Hematopoietic multipotent progenitor cell treated with erythropoietin and hydrocortisone succinate and interleukin-3 and kit ligand, for 4 days (in vitro differentiated cells): ENCODE measurements around the gene FAM120B.
"Not testable (repeated sequence)": the region's sequence is repeated elsewhere in the genome, so short reads cannot be mapped to it uniquely, and the experiment has no call there.

ENCODE experiments used
- DNase-seq: peaks from one replicate; pipeline ENCODE4 v3.0.0-alpha.2; 2015

FAM120B gene

DNA sequence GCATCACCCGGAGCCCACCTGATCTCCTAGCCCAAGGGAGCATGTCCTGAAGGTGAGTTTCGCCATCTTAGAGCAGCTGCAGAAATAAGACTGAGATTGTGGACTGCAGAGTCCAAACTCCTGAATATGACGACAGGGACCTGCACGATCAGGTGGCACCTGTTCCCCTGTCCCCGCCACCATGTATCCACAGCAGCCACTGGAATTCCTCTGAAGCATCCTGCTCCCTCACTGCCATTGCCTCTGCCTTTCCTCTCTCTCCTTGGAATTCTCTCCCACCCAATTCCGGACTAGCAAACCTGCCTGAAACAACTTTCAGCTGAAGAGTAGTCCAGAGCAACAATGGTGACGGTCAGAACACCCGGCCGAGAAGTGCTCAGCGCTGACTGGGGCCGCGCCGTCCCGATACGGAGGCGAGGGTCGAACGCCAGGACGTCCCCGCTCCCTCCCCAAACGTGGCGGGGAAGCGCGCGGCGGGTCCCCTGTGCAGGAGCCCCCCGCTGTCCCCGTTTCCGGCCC is 694 bp upstream of the FAM120B start:
- no peak for DNase-seq

DNA sequence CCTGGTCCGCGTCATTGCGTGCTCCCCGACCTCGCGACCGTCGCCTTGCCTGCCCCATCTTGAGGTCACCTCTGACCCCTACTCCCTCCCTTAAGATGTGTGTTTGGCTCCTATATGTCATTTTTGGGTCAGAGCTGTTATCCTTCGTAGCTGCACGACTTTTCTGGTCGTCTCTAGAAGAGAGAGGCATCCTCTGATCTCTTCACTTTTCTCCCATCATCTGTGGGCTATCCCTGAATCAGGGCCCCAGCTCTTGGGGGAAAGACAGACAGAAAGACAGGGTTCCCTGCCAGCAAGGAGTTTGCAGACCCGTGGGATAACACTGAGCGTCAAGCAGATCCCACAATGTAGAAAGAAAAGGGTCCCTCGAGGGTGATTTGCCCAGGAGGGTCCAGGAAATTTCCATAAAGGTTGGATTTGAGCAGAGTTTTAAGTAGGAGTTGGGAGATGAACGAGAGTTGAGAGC is 555 bp downstream of the FAM120B start:
- no peak for DNase-seq

DNA sequence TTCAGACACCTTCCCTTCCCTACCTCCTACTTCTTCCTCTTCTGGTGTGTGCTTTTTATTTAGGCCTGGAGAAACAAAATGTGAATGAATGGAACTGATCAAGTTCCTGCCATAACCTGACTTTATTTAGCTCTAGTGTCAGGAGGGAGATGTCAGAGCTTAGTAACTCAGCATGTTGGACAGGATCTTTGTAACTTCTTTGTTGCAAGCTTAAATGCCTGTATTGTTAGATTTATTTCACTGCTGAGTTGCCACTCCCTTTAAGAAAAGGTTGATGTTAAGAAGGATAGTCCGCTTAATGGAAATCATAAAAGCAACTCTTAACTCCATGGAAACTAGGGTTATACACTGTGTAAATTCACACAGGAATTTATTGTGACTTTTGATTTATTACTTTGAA is 2.2 kb downstream of the FAM120B start:
- DNase-seq = no peak

DNA sequence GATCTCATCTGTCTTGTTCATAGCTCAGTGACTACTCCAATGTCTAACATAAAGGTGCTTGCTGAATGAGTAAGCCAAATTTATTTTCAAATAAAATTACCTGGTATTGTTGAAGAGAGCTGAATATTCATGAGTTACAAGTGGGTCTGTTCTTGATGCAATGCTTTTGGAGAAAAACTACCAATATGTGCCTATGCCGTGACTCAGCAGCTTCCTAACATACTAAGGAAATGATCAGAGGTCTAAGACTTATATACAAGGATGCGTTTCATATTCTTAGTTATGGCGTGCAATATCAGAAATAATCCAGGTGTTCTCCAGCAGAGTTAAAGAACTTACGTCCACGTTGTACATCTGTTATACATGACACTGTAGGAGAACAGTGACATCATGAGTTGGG is 5.1 kb downstream of the FAM120B start:
- no peak for DNase-seq

DNA sequence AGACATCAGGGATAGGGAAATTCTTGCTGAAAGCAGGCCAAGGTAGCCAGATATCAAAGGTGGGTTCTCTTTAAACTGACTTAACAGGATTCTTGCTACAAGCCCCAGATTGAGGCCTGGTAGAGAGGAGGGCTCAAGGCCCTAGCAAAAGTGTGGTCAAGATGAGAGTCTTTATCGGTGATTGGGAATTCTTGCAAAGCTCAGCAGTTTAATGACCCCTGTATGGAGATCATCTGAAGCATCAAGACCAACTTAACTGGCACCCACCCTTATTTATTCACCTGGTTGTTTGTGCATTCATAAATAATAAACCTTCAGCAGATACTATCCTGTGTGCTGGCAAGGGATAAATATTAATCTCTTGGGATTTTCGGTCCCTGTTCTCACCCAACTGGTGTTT is 6.3 kb downstream of the FAM120B start:
- DNase-seq = no peak

DNA sequence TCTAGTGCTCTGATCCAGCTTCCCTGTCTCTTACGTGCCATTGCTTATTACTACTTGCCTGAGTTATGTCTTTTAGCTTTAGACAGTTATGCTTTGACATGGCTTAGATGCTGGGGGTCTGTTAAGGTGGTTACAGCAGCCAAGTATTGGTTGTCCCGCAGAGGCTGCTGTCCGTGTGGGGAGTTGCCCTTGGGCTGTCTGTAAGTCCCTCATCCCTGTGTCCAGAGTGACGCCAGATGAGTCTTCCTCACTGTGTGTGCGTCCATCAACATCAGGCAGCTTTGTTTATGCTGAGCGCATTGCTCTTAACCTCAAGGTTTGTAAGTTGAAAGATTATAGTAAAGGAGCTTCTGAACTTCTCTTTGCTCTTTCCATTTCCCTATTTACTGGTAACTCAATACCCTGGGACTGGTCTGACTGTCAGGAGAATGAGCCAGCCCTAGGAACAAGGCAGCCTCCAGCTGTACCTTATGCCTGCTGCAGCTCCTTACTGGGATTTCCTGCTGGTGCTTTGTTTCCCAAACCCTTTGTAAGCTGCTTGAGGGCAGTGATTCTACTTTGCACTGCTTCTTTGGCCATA is 7.2 kb downstream of the FAM120B start:
- DNase-seq = no peak

DNA sequence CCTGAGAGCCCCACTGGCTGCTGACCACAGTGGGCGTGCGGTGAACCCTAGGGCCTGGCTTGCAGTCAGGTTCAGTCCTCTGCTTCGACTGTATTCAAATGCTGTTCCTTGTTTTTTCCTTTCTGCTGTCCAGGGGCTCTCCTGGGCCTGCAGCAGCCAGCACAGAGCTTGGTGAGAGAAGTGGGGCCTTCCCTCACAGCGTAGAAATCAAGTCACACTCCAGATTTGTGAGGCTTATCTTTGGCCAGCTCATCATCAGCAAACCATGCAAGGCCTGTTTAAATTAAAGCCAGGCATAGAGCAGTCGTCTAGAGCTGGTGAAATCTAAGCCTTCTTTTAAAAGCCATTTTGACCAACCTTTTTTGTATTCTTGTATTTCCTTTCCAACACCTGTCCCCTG is 8.4 kb downstream of the FAM120B start:
- no peak for DNase-seq

DNA sequence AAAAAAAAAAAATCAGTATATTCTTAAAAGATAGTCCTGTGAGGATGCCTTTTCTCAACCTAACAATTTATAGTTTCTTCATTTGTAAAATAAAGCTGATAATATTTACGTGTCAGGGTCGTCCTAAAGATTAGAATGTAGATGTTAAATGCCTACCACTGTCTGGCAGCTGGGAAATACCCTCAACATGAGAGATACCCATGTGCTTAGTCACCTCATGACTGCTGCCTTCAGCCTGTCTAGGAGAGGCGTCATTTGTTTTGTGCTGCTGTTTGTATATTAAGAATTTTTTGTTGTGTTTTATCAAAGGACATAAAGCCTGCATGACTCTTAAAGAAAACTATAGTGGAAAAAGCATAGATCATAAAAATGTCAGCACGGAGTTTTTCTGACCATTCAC is 9.5 kb downstream of the FAM120B start:
- DNase-seq = no peak

DNA sequence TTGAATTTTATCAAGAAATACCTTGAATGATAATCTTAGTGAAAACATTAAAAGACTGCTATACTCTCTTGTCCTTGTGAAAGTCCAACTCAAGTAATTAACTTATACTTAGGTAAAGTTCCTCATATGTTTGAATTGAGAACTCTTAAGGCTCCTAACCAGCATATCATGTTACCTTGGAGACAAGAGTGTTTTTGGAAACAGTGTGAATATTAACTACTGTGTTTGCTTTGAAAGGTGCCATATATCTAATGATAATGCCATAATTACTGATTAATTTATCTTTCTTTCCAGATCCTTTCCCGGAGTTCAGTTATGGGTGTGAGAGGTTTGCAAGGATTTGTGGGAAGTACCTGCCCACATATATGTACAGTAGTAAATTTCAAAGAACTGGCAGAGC is 10.5 kb downstream of the FAM120B start:
- no peak for DNase-seq

DNA sequence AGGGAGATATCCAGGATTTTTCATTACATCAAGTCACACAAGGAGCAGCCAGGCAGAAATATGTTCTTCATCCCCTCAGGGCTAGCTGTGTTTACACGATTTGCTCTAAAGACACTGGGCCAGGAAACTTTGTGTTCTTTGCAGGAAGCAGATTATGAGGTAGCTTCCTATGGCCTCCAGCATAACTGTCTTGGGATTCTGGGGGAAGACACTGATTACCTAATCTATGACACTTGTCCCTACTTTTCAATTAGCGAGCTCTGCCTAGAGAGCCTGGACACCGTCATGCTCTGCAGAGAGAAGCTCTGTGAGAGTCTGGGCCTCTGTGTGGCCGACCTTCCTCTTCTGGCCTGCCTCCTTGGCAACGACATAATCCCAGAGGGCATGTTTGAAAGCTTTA is 11.2 kb downstream of the FAM120B start:
- DNase-seq = peak; percentile 32

DNA sequence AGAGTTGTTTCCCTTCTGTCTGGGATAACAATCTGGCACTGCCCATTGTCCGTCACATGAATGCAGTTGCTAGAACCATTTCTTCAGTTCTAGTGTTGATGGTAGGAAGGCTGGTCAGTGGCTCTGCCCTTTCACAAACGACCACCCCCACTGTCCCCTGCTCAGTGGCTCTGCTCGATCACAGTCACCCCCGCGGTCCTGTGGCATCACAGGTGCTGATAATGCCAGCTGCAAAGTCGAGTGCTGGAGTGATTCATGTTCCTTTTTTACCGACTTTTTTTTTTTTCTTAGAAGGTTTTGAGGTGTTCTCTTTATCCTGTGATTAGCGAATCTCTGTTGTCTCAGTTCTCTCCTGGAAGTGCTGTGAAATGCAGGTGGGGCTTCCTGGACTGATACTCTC is 22.8 kb downstream of the FAM120B start:
- no peak for DNase-seq

DNA sequence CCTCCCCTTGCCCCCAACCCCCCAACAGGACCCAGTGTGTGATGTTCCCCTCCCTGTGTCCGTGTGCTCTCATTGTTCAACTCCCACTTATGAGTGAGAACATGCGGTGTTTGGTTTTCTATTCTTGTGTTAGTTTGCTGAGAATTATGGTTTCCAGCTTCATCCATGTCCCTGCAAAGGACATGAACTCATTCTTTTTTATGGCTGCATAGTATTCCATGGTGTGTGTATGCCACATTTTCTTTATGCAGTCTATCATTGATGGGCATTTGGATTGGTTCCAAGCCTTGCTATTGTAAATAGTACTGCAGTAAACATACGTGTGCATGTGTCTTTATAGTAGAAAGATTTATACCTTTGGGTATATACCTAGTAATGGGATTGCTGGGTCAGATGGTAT is 28.6 kb downstream of the FAM120B start:
- not testable (repeated sequence) for DNase-seq

DNA sequence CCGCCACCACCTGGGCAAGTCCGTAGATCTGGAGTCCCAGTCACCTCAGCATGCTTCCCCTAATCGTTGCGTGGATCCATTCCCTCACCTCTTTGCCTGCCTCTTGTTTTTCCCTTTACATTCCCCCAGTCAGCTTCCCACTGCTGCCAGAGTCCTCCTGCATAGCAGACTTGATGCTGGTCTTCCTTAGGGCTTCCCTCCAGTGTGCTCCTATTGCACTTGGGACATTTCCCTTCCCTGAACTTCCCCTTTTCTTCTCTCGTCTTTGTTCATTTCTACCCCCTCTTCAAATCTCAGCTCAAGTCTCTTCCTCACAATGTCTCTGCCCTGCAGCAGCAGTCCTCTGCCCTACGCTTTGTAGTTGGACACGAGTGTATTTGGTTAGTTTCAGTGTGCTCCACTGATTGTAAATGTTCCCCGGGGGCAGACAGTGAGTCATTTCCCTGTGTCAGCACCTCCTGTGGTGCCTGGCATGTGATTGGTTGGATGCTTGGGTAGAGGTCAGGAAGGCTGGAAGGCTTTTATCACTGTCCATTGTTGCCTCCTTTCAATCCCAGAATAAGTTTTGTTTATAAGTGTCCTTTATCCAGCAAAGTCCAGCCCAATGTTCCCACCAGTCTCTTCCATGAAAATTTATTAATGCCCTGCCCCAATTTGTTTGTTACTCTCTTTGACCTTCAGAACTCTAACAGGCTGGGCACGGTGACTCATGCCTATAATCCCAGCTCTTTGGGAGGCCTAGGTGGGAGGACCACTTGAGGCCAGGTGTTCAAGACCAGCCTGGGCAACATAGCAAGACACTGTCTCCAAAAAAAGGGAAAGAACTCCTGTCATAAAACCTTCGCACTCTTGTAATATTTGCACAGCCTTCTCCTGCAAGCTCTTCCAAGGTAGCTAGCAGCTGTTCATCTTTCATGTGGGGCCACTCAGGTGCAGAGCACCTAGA is 38.3 kb downstream of the FAM120B start:
- DNase-seq = peak; percentile 9

DNA sequence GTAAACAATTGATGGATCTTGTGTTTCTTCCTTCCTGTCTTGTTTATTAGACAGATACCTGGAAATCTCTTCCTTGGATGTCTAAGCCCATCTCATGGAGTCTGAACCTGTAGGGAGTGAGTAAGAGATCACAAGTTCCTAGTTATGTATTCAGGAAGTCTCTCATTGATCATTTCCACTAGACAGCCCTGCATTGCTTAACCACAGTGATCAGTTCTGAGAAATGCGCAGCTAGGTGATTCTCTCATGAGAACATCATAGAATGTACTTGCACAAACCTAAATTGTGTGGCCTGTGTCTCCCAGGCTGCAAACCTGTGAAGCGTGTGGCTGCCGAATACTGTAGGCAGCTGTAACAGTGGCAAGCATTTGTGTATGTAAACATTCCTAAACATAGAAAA is 39.1 kb downstream of the FAM120B start:
- no peak for DNase-seq

DNA sequence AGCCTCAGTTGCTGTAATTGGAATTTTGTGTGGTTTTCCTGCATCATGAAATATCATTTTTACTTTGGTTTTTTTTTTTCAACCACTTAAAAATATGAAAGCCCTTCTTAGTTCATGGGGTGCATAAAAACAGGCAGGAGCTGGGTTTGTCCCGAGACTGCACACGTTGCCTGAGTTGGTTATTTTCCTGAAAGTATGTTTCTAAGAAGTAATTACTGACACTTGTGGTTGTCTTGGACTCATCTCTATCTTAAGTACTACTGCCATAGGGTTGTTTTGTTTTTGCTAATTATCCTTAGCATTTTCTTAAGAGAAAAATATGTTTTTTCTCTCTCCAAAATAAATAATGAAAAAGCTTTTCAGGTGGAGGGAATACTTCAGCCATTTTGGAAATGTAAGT is 40.1 kb downstream of the FAM120B start:
- DNase-seq = no peak

DNA sequence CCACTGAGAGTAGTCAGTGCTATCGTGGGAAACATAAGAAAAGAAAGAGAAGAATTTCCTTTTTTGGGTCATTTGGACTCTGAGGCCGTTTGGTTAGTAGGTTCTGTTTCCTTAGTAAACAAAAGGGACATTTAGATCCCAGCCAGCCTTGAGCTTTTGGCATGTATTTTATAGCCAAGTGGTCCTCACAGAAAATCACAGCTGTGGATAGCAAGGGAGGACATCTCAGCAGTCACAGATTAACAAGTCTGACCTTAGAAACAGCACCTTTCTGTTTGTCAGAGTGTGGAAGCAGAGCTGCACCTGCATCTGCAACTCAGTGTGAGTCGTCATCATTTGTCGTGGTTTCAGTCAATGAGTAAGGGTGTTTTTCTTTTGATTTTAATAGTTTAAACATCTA is 40.5 kb downstream of the FAM120B start:
- no peak for DNase-seq

DNA sequence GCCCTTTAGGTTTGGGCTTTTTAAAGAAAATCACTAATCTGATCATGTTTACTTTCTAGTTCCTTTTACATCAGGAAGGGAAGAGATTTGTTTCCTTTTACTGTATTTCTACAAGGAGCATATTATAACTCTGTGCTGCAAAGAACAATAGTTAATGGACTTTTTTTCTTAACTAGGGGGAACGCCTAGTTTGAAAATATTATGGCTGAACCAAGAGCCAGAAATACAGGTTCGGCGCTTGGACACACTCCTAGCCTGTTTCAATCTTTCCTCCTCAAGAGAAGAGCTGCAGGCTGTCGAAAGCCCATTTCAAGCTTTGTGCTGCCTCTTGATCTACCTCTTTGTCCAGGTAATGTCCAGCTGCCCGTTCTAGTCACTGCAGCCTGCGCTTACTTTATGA is 41.4 kb downstream of the FAM120B start:
- DNase-seq = no peak

DNA sequence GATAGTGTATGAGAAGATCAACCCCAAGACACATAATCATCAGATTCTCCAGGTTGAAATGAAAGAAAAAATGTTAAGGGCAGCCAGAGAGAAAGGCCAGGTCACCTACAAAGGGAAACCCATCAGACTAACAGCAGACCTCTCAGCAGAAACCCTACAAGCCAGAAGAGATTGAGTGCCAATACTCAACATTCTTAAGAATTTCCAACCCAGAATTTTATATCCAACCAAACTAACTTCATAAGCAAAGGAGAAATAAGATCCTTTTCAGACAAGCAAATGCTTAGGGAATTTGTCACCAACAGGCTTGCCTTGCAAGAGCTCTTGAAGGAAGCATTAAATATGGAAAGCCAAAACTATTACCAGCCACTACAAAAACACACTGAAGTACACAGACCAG is 44.9 kb downstream of the FAM120B start:
- DNase-seq = not testable (repeated sequence)

DNA sequence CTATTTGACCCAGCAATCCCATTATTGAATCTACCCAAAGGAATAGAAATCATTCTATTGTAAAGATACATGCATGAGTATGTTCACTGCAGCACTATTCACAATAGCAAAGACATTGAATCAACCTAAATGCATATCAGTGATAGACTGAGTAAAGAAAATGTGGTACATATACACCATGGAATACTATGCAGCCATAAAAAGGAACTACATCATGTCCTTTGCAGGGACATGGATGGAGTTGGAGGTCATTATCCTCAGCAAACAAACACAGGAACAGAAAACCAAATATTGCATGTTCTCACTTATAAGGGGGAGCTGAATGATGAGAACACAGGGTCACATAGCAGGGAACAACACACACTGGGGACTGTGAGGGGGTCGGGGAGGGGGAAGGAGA is 48.6 kb downstream of the FAM120B start:
- DNase-seq = not testable (repeated sequence)

DNA sequence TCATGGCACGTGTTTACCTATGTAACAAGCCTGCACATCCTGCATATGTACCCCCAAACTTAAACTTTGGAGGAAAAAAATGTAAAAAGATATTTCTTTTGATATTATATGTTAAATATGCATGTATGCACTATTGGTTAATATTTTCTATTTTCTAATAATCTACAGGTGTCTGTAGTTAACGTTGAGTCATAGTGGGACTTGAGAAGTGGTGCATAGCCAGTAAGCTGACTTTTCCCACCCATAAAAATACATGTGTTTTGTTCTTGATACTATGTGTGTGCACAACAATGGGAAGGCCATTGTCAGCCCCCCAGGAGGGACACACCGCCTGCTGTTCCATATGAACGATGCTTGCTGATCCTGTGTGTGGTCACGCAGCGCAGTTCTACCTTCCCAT is 49.1 kb downstream of the FAM120B start:
- DNase-seq = no peak

DNA sequence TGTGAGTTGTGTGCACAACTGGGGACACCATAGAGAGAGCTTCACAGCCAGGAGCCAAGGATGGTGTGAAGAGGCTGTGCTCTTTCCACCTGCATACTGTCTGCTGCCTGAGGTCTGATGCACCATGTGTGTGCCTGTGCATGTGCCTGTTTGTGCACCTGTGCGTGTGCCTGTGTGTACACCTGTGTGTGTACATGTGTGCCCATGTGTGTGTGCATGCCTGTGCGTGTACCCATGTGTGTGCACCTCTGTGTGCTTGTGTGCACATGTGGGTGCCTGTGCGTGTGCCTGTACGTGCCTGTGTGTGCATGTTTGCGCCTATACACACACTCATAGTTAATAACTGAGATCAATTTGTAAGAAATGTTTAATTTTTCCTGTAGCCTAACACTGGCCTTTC is 51.3 kb downstream of the FAM120B start:
- no peak for DNase-seq

DNA sequence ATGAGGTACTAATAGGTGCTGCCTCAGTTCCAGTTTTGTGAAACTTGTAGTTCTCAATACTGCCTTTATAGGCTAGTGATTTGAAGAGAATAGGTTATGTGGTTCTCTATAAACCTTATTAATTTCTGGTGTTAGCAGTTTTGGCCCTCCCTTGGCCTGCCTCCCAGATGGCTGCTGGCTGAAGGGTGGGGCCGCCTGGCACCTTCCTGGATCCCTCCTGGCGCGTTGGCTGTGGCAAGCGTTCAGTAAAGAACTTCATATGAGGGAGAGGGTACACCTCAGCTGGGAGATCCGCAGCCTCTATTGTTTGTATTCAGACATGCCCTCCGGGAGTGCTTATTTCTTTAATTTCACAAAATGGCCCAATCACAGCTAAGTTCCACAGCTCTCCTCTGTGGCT is 51.9 kb downstream of the FAM120B start:
- no peak for DNase-seq

DNA sequence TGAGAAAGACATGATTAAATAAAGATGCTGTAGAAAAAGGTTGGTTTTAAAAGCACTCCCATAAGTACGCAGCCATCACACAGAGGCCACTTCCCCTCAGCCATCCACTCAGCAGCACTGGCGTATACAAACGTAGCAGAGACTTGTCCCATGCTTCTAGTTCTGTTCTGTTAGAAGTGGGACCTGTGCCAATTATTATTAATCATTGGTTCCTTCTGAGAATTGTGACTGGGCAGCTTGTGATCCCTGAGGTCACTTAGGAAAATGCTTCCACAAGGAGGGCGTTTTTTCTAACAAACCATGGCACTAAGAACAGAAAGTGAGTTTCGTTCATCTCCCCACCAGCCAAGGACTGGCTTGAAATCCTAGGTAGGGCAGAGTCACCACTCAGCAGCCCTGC is 53.9 kb downstream of the FAM120B start:
- DNase-seq = no peak

DNA sequence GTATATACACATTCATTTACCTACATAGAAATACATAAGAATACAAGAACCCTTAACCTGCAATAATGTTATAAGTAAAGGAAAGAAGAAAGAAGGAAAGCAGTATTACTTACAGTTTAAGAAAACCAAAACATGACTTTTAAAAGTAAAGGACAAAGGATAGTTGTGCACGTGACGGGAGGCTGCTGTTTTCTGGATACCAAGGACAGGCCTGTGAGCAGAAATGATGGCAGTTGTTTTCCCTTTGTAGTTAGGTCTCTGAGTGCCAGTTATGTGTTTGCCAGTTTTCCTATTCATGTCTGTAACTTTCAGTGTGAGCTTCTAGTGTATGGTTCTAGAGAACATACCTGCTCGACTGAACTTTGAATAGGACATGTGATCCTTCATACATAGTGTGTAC is 54.8 kb downstream of the FAM120B start:
- DNase-seq = no peak
